Activated naive CD4-positive, alpha-beta T cell treated with anti-CD3 and anti-CD28 coated beads, Interleukin-2, amount 50 U/mL, for 24 hours (primary cell): ENCODE data around the gene NOL3.

Experiments used
- H3K27ac Mint-ChIP-seq: one replicate; pipeline ENCODE4 v1.8.0; 2021; ENCODE audit warnings: mild to moderate bottlenecking, mixed read lengths
- H3K27me3 Mint-ChIP-seq: one replicate; pipeline ENCODE4 v1.8.0; 2021; ENCODE audit warnings: mixed read lengths
- H3K36me3 Mint-ChIP-seq: one replicate; pipeline ENCODE4 v1.8.0; 2021; ENCODE audit warnings: mixed read lengths
- H3K4me1 Mint-ChIP-seq: one replicate; pipeline ENCODE4 v1.8.0; 2021; ENCODE audit warnings: mixed read lengths
- H3K4me3 Mint-ChIP-seq: one replicate; pipeline ENCODE4 v1.8.0; 2021; ENCODE audit warnings: mild to moderate bottlenecking, mixed read lengths
- H3K9me3 Mint-ChIP-seq: one replicate; pipeline ENCODE4 v1.8.0; 2021; ENCODE audit warnings: mixed read lengths

Gene NOL3

DNA sequence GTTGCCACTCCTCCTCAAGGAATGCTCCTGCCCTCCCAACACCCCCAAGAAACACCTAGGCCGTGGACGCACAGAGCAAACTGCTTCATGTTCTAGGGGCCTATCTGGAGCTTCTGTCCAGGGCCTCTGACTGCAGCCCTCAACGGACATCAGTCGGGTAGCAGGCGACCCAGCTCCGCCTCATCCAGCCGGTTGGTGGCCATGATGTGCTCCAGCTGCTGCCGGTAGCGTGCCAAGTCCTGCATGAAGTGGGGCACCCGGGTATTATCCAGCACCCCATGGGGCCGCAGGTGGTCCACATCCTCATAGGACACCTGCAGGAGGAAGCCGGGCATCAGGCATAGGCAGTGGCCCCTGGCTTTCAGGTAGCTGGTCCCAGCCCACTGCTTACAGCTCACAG lies 6.3 kb downstream of the NOL3 start:
- H3K36me3 Mint-ChIP-seq, result no peaks in the 10 kb centered on the region
- peaks cover 23% of the 10 kb centered on the region for H3K4me1 Mint-ChIP-seq
- H3K27me3 Mint-ChIP-seq, result peaks cover 26% of the 10 kb centered on the region
- H3K9me3 Mint-ChIP-seq, result no peaks in the 10 kb centered on the region
- no peak overlapping the region for H3K27ac Mint-ChIP-seq
- H3K4me3 Mint-ChIP-seq, result no peak overlapping the region

- peaks cover 22% of the 10 kb centered on the region for H3K27me3 Mint-ChIP-seq
- no peaks in the 10 kb centered on the region for H3K36me3 Mint-ChIP-seq
- H3K27ac Mint-ChIP-seq, result no peak overlapping the region
- H3K4me1 Mint-ChIP-seq, result peaks cover 22% of the 10 kb centered on the region
- H3K4me3 Mint-ChIP-seq, result peak overlapping the region; percentile 57
- no peaks in the 10 kb centered on the region for H3K9me3 Mint-ChIP-seq
Measured at GRCh38 chr16:67177743-67178699, 7.7 kb downstream of the NOL3 start.

- no peak overlapping the region for H3K4me3 Mint-ChIP-seq
- H3K4me1 Mint-ChIP-seq, result peaks cover 11% of the 10 kb centered on the region
- no peaks in the 10 kb centered on the region for H3K36me3 Mint-ChIP-seq
- no peak overlapping the region for H3K27ac Mint-ChIP-seq
- peaks cover 14% of the 10 kb centered on the region for H3K27me3 Mint-ChIP-seq
- no peaks in the 10 kb centered on the region for H3K9me3 Mint-ChIP-seq
Measured at GRCh38 chr16:67179421-67180080, 9.2 kb downstream of the NOL3 start.

GRCh38 chr16:67180166-67180565 lies 9.8 kb downstream of the NOL3 start:
- peaks cover 14% of the 10 kb centered on the region for H3K27me3 Mint-ChIP-seq
- H3K27ac Mint-ChIP-seq, result no peak overlapping the region
- H3K36me3 Mint-ChIP-seq, result no peaks in the 10 kb centered on the region
- H3K4me3 Mint-ChIP-seq, result no peak overlapping the region
- H3K9me3 Mint-ChIP-seq, result no peaks in the 10 kb centered on the region
- H3K4me1 Mint-ChIP-seq, result peaks cover 17% of the 10 kb centered on the region

DNA sequence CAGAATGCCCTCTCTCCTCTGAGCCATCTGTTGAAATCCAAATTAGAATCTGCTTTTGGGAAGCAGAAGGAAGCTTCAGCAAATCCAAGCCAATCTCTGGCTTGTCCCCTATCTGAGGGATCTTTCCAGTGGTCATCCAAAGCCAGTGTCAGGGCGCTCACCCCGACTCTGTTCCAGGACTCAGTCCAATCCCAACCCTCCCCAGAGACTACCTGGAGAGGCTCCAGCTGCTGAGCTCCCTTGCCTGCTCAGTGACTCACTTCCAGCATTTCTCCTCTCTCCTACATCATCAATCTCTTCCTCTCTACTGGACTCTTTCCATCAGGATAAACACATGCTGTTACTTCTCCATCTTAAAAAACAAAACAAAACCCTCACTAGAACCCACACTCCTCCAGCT lies 11.0 kb downstream of the NOL3 start:
- H3K4me3 Mint-ChIP-seq, result no peak overlapping the region
- peaks cover 23% of the 10 kb centered on the region for H3K4me1 Mint-ChIP-seq
- peaks cover 14% of the 10 kb centered on the region for H3K27me3 Mint-ChIP-seq
- H3K36me3 Mint-ChIP-seq, result no peaks in the 10 kb centered on the region
- no peak overlapping the region for H3K27ac Mint-ChIP-seq
- H3K9me3 Mint-ChIP-seq, result no peaks in the 10 kb centered on the region

GRCh38 chr16:67182288-67182687 lies 11.9 kb downstream of the NOL3 start:
- Mint-ChIP-seq H3K9me3 (no peaks in the 10 kb centered on the region), H3K4me3 (no peak overlapping the region), H3K4me1 (peaks cover 23% of the 10 kb centered on the region), H3K36me3 (no peaks in the 10 kb centered on the region), H3K27ac (no peak overlapping the region), H3K27me3 (peaks cover 11% of the 10 kb centered on the region)

GRCh38 chr16:67183284-67183626 lies 12.9 kb downstream of the NOL3 start:
- Mint-ChIP-seq H3K4me1 (peaks cover 18% of the 10 kb centered on the region), H3K9me3 (no peaks in the 10 kb centered on the region), H3K36me3 (no peaks in the 10 kb centered on the region), H3K4me3 (no peak overlapping the region), H3K27ac (no peak overlapping the region), H3K27me3 (peaks cover 6% of the 10 kb centered on the region)

- Mint-ChIP-seq H3K4me1 (peaks cover 14% of the 10 kb centered on the region), H3K27ac (no peak within 1 kb of the TSS), H3K36me3 (no peaks in the 10 kb centered on the region), H3K9me3 (no peaks in the 10 kb centered on the region), H3K27me3 (peaks cover 4% of the 10 kb centered on the region), H3K4me3 (no peak within 1 kb of the TSS)
Measured at GRCh38 chr16:67183627-67184452, 13.5 kb downstream of the NOL3 start, which contains the start of gene MATCAP1. Gene MATCAP1 (minus strand): TSS chr16:67183963. CDS start chr16:67180610, 3,353 bp downstream.

DNA sequence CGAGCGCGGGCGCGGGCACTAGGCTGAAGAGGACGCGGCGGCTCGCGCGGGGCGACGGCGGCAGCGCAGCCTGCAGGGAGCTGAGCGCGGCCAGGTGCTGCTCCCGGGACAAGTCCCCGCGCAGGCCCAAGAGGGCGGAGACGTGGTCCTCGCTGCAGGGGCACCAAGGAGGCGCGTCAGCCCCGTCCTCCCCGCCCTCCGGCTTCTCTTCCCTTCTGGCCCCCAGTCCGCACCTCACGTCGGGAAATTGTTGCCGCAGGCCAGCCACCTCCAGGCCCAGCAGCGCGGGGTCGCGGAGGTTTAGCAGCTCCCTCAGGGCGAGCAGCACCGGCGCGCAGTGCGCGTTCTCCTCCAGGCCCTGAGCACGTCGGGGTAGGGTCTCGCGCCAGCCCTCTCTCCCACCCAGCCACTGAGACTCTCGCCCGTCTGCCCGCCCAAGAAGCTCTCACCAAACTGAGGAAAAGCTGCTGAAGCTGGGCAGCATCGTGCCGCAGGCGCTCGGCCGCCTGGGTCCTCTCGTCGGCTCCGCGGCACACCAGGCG lies 14.2 kb downstream of the NOL3 start:
- Mint-ChIP-seq H3K27ac (no peak overlapping the region), H3K27me3 (no peaks in the 10 kb centered on the region), H3K4me3 (no peak overlapping the region), H3K4me1 (peaks cover 13% of the 10 kb centered on the region), H3K36me3 (no peaks in the 10 kb centered on the region), H3K9me3 (no peaks in the 10 kb centered on the region)

GRCh38 chr16:67184995-67185650 lies 14.8 kb downstream of the NOL3 start:
- peaks cover 13% of the 10 kb centered on the region for H3K4me1 Mint-ChIP-seq
- no peak overlapping the region for H3K27ac Mint-ChIP-seq
- no peaks in the 10 kb centered on the region for H3K36me3 Mint-ChIP-seq
- no peaks in the 10 kb centered on the region for H3K27me3 Mint-ChIP-seq
- H3K4me3 Mint-ChIP-seq, result no peak overlapping the region
- no peaks in the 10 kb centered on the region for H3K9me3 Mint-ChIP-seq

DNA sequence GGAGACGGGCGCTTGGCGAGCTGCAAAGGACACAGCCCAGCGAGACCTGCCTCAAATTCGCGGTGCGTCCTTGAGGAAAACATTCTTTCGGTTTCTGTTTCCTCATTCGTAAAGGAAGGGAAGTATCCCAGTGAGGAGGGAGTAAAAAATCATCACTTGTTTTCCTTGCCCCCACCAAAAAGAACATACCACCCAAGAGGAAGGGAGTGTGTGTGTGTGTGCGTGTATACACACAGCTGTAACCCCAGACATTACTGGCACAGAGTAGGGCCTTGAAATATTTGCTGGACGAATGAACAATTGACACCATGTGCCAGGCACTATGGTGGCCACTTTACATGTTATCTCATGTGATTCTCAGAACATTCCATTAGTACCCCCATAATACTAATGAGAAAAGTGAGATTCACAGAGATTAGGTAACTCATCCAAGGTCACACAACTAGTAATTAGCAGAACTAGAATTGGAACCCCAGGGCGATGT lies 15.4 kb downstream of the NOL3 start:
- Mint-ChIP-seq H3K27ac (no peak overlapping the region), H3K36me3 (no peaks in the 10 kb centered on the region), H3K4me1 (peaks cover 13% of the 10 kb centered on the region), H3K4me3 (no peak overlapping the region), H3K9me3 (no peaks in the 10 kb centered on the region), H3K27me3 (no peaks in the 10 kb centered on the region)

GRCh38 chr16:67186550-67186950 lies 16.2 kb downstream of the NOL3 start:
- H3K4me1 Mint-ChIP-seq, result peaks cover 17% of the 10 kb centered on the region
- no peaks in the 10 kb centered on the region for H3K27me3 Mint-ChIP-seq
- no peak overlapping the region for H3K27ac Mint-ChIP-seq
- no peaks in the 10 kb centered on the region for H3K36me3 Mint-ChIP-seq
- H3K4me3 Mint-ChIP-seq, result no peak overlapping the region
- no peaks in the 10 kb centered on the region for H3K9me3 Mint-ChIP-seq

- no peaks in the 10 kb centered on the region for H3K27me3 Mint-ChIP-seq
- H3K9me3 Mint-ChIP-seq, result no peaks in the 10 kb centered on the region
- no peaks in the 10 kb centered on the region for H3K36me3 Mint-ChIP-seq
- H3K27ac Mint-ChIP-seq, result no peak overlapping the region
- H3K4me1 Mint-ChIP-seq, result peaks cover 20% of the 10 kb centered on the region
- no peak overlapping the region for H3K4me3 Mint-ChIP-seq
Measured at GRCh38 chr16:67187175-67187890, 17.0 kb downstream of the NOL3 start.

DNA sequence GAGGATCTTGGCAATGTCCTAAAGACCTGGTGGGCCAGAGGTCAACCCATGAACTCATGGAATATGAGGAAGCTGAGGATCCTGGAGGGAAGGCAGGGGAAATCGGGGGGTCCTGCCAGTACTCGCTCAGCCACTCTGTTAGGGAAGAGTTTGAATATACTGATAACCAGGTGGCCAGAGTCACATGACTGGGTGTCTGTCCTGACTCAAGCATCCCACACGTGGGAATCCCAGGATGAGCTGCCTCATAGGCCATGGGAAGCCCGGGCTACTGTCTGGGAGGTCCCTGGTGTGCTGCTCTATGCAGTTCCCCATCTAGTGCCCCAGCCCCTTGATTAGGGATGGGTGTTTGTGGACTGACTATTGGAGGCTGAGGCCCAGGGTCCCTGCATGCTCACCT lies 18.0 kb downstream of the NOL3 start:
- H3K9me3 Mint-ChIP-seq, result no peaks in the 10 kb centered on the region
- no peaks in the 10 kb centered on the region for H3K27me3 Mint-ChIP-seq
- H3K27ac Mint-ChIP-seq, result no peak overlapping the region
- no peak overlapping the region for H3K4me3 Mint-ChIP-seq
- peaks cover 4% of the 10 kb centered on the region for H3K36me3 Mint-ChIP-seq
- peaks cover 27% of the 10 kb centered on the region for H3K4me1 Mint-ChIP-seq
